ENCODE measurements around the gene TTC9B.
A peak's percentile ranks its signal among the peaks of the same experiment; 100 is the strongest.

TTC9B gene

GRCh38 chr19:40261631-40262030, 43.4 kb upstream of the TTC9B start:
- Histone ChIP-seq H3K4me1 (ENCODE audit: control insufficient read depth in 1 of 2, insufficient read depth in 2 of 2, low read length in 2 of 2) (peaks cover 7% of the 10 kb centered on the region in 2 donors), H3K27ac (ENCODE audit: low read depth, low read length) (no peak overlapping the region), H3K9me3 (ENCODE audit: control insufficient read depth in 1 of 2, low read length in 2 of 2) (peaks cover 0 to 3% of the 10 kb centered on the region in 2 donors), H3K9ac (ENCODE audit: low read depth in 1 of 2, low read length in 2 of 2) (no peak overlapping the region), H3K36me3 (ENCODE audit: control insufficient read depth in 1 of 2, insufficient read depth in 2 of 2, low read length in 2 of 2) (peaks cover 14 to 35% of the 10 kb centered on the region in 2 donors), H3K4me3 (ENCODE audit: low read depth in 1 of 2, low read length in 2 of 2) (no peak overlapping the region), H3K27me3 (ENCODE audit: control insufficient read depth in 1 of 2, insufficient read depth in 2 of 2, low read length in 2 of 2) (no peaks in the 10 kb centered on the region)

DNA sequence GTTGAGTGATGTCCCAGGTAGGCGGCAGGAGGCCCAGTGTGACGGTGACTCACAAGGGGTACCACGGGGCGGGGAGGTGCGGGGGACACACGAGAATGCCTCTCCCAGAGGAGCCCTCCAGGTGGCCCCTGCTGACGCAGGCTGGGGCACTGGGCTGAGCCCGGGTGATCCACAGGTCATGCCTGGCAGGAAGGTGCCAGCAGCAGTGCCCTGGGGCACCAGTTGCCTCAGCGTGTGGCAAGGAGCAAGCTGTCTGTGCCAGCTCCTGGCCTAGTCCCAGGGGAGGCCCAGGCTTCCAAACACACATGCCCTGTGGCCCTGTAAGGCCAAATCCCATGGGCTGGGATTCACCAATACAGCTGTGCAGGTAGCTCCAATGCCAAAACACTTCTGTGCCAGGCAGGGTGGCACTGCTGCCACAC, 38.9 kb upstream of the TTC9B start:
- Histone ChIP-seq H3K36me3 (ENCODE audit: control insufficient read depth in 1 of 2, insufficient read depth in 2 of 2, low read length in 2 of 2) (peaks cover 17 to 23% of the 10 kb centered on the region in 2 donors), H3K9ac (ENCODE audit: low read depth in 1 of 2, low read length in 2 of 2) (no peak overlapping the region), H3K4me3 (ENCODE audit: low read depth in 1 of 2, low read length in 2 of 2) (no peak overlapping the region), H3K27me3 (ENCODE audit: control insufficient read depth in 1 of 2, insufficient read depth in 2 of 2, low read length in 2 of 2) (no peaks in the 10 kb centered on the region), H3K4me1 (ENCODE audit: control insufficient read depth in 1 of 2, insufficient read depth in 2 of 2, low read length in 2 of 2) (peaks cover 24% of the 10 kb centered on the region in 2 donors), H3K27ac (ENCODE audit: low read depth, low read length) (no peak overlapping the region), H3K9me3 (ENCODE audit: control insufficient read depth in 1 of 2, low read length in 2 of 2) (no peaks in the 10 kb centered on the region)

DNA sequence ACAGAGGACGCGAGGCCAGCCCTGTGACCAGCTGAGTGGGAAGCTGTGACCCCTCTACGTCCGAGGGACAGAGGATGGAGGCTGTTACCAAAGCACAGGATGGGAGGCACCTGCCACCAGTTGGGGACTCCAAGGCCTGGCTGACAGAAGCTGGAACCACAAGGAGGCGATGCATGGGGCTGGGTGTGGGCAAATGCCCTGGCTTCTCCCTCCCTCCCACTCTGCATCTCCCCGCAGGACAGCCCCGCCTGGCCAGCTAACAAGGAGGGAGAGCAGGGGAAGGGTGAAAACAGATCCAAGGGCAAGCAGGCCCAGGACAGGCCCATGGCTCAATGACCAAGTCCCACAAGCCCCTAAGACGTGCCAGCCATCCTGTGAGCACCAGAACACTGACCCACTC, 38.3 kb upstream of the TTC9B start:
- peak overlapping the region; percentile 14 for H3K27ac ChIP-seq (ENCODE audit: low read depth, low read length)
- H3K4me1 ChIP-seq (ENCODE audit: control insufficient read depth in 1 of 2, insufficient read depth in 2 of 2, low read length in 2 of 2), result peaks cover 24% of the 10 kb centered on the region in 2 donors

GRCh38 chr19:40255619-40256166, 37.5 kb upstream of the TTC9B start:
- peaks cover 17 to 26% of the 10 kb centered on the region in 2 donors for H3K36me3 ChIP-seq (ENCODE audit: control insufficient read depth in 1 of 2, insufficient read depth in 2 of 2, low read length in 2 of 2)
- H3K27ac ChIP-seq (ENCODE audit: low read depth, low read length), result no peak overlapping the region
- no peak overlapping the region for H3K9ac ChIP-seq (ENCODE audit: low read depth in 1 of 2, low read length in 2 of 2)
- peaks cover 24% of the 10 kb centered on the region in 2 donors for H3K4me1 ChIP-seq (ENCODE audit: control insufficient read depth in 1 of 2, insufficient read depth in 2 of 2, low read length in 2 of 2)
- H3K9me3 ChIP-seq (ENCODE audit: control insufficient read depth in 1 of 2, low read length in 2 of 2), result no peaks in the 10 kb centered on the region
- no peak overlapping the region for H3K4me3 ChIP-seq (ENCODE audit: low read depth in 1 of 2, low read length in 2 of 2)
- no peaks in the 10 kb centered on the region for H3K27me3 ChIP-seq (ENCODE audit: control insufficient read depth in 1 of 2, insufficient read depth in 2 of 2, low read length in 2 of 2)

More for the DNA sequence above, 38.3 kb upstream of the TTC9B start:
- Histone ChIP-seq H3K9me3 (ENCODE audit: control insufficient read depth in 1 of 2, low read length in 2 of 2) (no peaks in the 10 kb centered on the region), H3K27me3 (ENCODE audit: control insufficient read depth in 1 of 2, insufficient read depth in 2 of 2, low read length in 2 of 2) (no peaks in the 10 kb centered on the region), H3K36me3 (ENCODE audit: control insufficient read depth in 1 of 2, insufficient read depth in 2 of 2, low read length in 2 of 2) (peaks cover 17 to 26% of the 10 kb centered on the region in 2 donors), H3K4me3 (ENCODE audit: low read depth in 1 of 2, low read length in 2 of 2) (no peak overlapping the region), H3K9ac (ENCODE audit: low read depth in 1 of 2, low read length in 2 of 2) (no peak overlapping the region)

- Histone ChIP-seq H3K36me3 (ENCODE audit: control insufficient read depth in 1 of 2, insufficient read depth in 2 of 2, low read length in 2 of 2) (peaks cover 17 to 28% of the 10 kb centered on the region in 2 donors), H3K27ac (ENCODE audit: low read depth, low read length) (no peak overlapping the region), H3K27me3 (ENCODE audit: control insufficient read depth in 1 of 2, insufficient read depth in 2 of 2, low read length in 2 of 2) (no peaks in the 10 kb centered on the region), H3K4me3 (ENCODE audit: low read depth in 1 of 2, low read length in 2 of 2) (no peak overlapping the region), H3K9me3 (ENCODE audit: control insufficient read depth in 1 of 2, low read length in 2 of 2) (no peaks in the 10 kb centered on the region), H3K9ac (ENCODE audit: low read depth in 1 of 2, low read length in 2 of 2) (no peak overlapping the region), H3K4me1 (ENCODE audit: control insufficient read depth in 1 of 2, insufficient read depth in 2 of 2, low read length in 2 of 2) (peaks cover 24% of the 10 kb centered on the region in 2 donors)
These were observed 36.7 kb upstream of the TTC9B start for GRCh38 chr19:40254714-40255418.

GRCh38 chr19:40253611-40254092, 35.5 kb upstream of the TTC9B start:
- Histone ChIP-seq H3K36me3 (ENCODE audit: control insufficient read depth in 1 of 2, insufficient read depth in 2 of 2, low read length in 2 of 2) (peaks cover 17 to 31% of the 10 kb centered on the region in 2 donors), H3K9me3 (ENCODE audit: control insufficient read depth in 1 of 2, low read length in 2 of 2) (no peaks in the 10 kb centered on the region), H3K4me1 (ENCODE audit: control insufficient read depth in 1 of 2, insufficient read depth in 2 of 2, low read length in 2 of 2) (peaks cover 24% of the 10 kb centered on the region in 2 donors), H3K9ac (ENCODE audit: low read depth in 1 of 2, low read length in 2 of 2) (no peak overlapping the region), H3K27me3 (ENCODE audit: control insufficient read depth in 1 of 2, insufficient read depth in 2 of 2, low read length in 2 of 2) (no peaks in the 10 kb centered on the region), H3K27ac (ENCODE audit: low read depth, low read length) (no peak overlapping the region), H3K4me3 (ENCODE audit: low read depth in 1 of 2, low read length in 2 of 2) (peak overlapping the region in 1 of 2 donors; percentile 5)

DNA sequence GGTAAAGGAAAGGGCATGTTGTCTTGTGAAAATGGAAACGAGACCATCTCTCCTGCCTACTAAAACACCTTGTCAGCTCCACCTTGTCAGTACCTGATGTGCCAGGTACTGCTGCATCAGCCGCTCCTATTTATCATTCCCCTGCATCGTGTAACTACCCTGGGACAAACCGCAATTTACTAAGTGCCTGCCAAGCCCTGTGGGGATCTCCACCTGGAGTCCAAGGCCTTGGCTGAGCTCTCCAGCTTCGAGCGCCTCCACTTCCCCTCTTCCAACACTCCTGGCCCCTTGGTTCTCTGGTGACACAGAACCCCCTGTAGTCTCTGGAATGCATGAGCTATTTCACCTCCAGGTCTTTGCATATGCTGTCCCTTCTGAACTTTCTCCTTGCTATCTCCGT, 34.2 kb upstream of the TTC9B start:
- Histone ChIP-seq H3K9me3 (ENCODE audit: control insufficient read depth in 1 of 2, low read length in 2 of 2) (no peaks in the 10 kb centered on the region), H3K9ac (ENCODE audit: low read depth in 1 of 2, low read length in 2 of 2) (no peak overlapping the region), H3K27ac (ENCODE audit: low read depth, low read length) (no peak overlapping the region), H3K4me3 (ENCODE audit: low read depth in 1 of 2, low read length in 2 of 2) (no peak overlapping the region), H3K36me3 (ENCODE audit: control insufficient read depth in 1 of 2, insufficient read depth in 2 of 2, low read length in 2 of 2) (peaks cover 17 to 41% of the 10 kb centered on the region in 2 donors), H3K4me1 (ENCODE audit: control insufficient read depth in 1 of 2, insufficient read depth in 2 of 2, low read length in 2 of 2) (peaks cover 19 to 24% of the 10 kb centered on the region in 2 donors), H3K27me3 (ENCODE audit: control insufficient read depth in 1 of 2, insufficient read depth in 2 of 2, low read length in 2 of 2) (no peaks in the 10 kb centered on the region)

- peaks cover 17 to 41% of the 10 kb centered on the region in 2 donors for H3K36me3 ChIP-seq (ENCODE audit: control insufficient read depth in 1 of 2, insufficient read depth in 2 of 2, low read length in 2 of 2)
- H3K27me3 ChIP-seq (ENCODE audit: control insufficient read depth in 1 of 2, insufficient read depth in 2 of 2, low read length in 2 of 2), result no peaks in the 10 kb centered on the region
- H3K27ac ChIP-seq (ENCODE audit: low read depth, low read length), result no peak overlapping the region
- no peaks in the 10 kb centered on the region for H3K9me3 ChIP-seq (ENCODE audit: control insufficient read depth in 1 of 2, low read length in 2 of 2)
- H3K9ac ChIP-seq (ENCODE audit: low read depth in 1 of 2, low read length in 2 of 2), result no peak overlapping the region
- no peak overlapping the region for H3K4me3 ChIP-seq (ENCODE audit: low read depth in 1 of 2, low read length in 2 of 2)
- peaks cover 17 to 20% of the 10 kb centered on the region in 2 donors for H3K4me1 ChIP-seq (ENCODE audit: control insufficient read depth in 1 of 2, insufficient read depth in 2 of 2, low read length in 2 of 2)
These were observed 33.8 kb upstream of the TTC9B start for GRCh38 chr19:40251991-40252390.

DNA sequence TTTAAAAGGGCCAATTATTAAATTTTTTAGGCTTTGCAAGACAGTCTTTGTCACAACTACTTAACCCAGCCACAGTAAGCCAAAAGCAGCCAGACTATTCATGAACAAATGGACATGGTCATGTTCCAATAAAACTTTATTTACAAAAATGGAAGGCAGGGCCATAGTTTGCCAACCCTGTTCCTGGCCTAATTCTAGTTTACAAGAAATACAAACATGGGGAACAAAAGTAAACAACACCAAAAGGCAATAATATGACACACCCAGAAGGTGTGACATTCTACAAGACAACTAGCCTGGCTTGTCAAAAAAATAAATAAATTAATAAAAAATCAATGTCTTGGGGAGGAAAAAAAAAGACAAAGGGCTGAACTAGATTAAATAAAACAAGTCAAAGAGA, 33.1 kb upstream of the TTC9B start:
- peaks cover 12 to 34% of the 10 kb centered on the region in 2 donors for H3K36me3 ChIP-seq (ENCODE audit: control insufficient read depth in 1 of 2, insufficient read depth in 2 of 2, low read length in 2 of 2)
- H3K4me1 ChIP-seq (ENCODE audit: control insufficient read depth in 1 of 2, insufficient read depth in 2 of 2, low read length in 2 of 2), result peaks cover 16 to 17% of the 10 kb centered on the region in 2 donors

DNA sequence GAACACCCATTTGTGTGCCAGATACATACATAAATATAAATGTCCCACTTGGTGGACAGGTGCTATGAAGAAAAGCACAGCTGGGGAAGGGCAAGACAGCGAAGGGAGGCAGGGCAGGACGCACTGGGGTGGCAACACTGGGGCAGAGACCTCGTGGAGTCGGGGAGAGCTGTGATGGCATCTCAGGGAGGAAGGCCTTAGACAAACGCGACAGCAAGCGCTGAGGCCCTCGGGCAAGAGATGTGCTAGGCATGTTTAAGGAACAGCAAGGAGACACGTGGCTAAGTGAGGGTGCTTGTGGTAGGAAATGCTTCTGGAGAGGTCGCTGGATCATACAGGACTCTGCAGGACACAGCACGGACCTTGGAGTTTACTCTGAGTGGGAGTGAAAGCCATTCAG, 31.6 kb upstream of the TTC9B start:
- no peak overlapping the region for H3K27ac ChIP-seq (ENCODE audit: low read depth, low read length)
- H3K27me3 ChIP-seq (ENCODE audit: control insufficient read depth in 1 of 2, insufficient read depth in 2 of 2, low read length in 2 of 2), result no peaks in the 10 kb centered on the region
- H3K4me3 ChIP-seq (ENCODE audit: low read depth in 1 of 2, low read length in 2 of 2), result no peak overlapping the region
- peaks cover under 1 to 22% of the 10 kb centered on the region in 2 donors for H3K36me3 ChIP-seq (ENCODE audit: control insufficient read depth in 1 of 2, insufficient read depth in 2 of 2, low read length in 2 of 2)
- peaks cover 3 to 12% of the 10 kb centered on the region in 2 donors for H3K4me1 ChIP-seq (ENCODE audit: control insufficient read depth in 1 of 2, insufficient read depth in 2 of 2, low read length in 2 of 2)
- H3K9me3 ChIP-seq (ENCODE audit: control insufficient read depth in 1 of 2, low read length in 2 of 2), result no peaks in the 10 kb centered on the region
- no peak overlapping the region for H3K9ac ChIP-seq (ENCODE audit: low read depth in 1 of 2, low read length in 2 of 2)

More for the DNA sequence above, 33.1 kb upstream of the TTC9B start:
- Histone ChIP-seq H3K9ac (ENCODE audit: low read depth in 1 of 2, low read length in 2 of 2) (no peak overlapping the region), H3K9me3 (ENCODE audit: control insufficient read depth in 1 of 2, low read length in 2 of 2) (no peaks in the 10 kb centered on the region), H3K4me3 (ENCODE audit: low read depth in 1 of 2, low read length in 2 of 2) (no peak overlapping the region), H3K27me3 (ENCODE audit: control insufficient read depth in 1 of 2, insufficient read depth in 2 of 2, low read length in 2 of 2) (no peaks in the 10 kb centered on the region), H3K27ac (ENCODE audit: low read depth, low read length) (no peak overlapping the region)

Data from duodenal mucosa (tissue), 2 donors.